HepG2 (cell line): ENCODE data around the gene TGFBRAP1. TPM values are rescaled to one million over a fixed set of nuclear protein-coding genes. Genes with fewer than 3 reads are reported as not detected.

ENCODE experiments used
- BRD4 ChIP-seq: sonication (generic); formaldehyde crosslinking; IDR thresholded peaks from 2 replicates; pipeline ENCODE4 v1.4.0; 2020; ENCODE audit warnings: missing genetic modification reagents
- CCDC6 ChIP-seq: sonication (generic); formaldehyde crosslinking; IDR thresholded peaks from 2 replicates; pipeline ENCODE4 v1.8.1; 2022; ENCODE audit warnings: mild to moderate bottlenecking, missing genetic modification reagents, moderate library complexity
- IKZF1 ChIP-seq: fragments of 450-650 bp; IDR thresholded peaks from 2 replicates; pipeline ENCODE4 v1.7.1; 2016
- MYC ChIP-seq: sonication (generic); formaldehyde crosslinking; IDR thresholded peaks from 2 replicates; pipeline ENCODE4 v1.9.0; 2021; ENCODE audit warnings: missing genetic modification reagents, borderline replicate concordance
- PCBP1 ChIP-seq: fragments of 200-400 bp; formaldehyde crosslinking; IDR thresholded peaks from 2 replicates; pipeline ENCODE4 v1.6.1; 2017; ENCODE audit warnings: mild to moderate bottlenecking, low read depth, low read length, borderline replicate concordance
- RBFOX2 ChIP-seq: fragments of 200-400 bp; formaldehyde crosslinking; IDR thresholded peaks from 2 replicates; pipeline ENCODE4 v1.6.1; 2017; ENCODE audit warnings: low read depth, mild to moderate bottlenecking, low read length
- RXRA ChIP-seq: sonication (generic); formaldehyde crosslinking; IDR thresholded peaks from 2 replicates; pipeline ENCODE4 v1.5.1; 2020; ENCODE audit warnings: missing genetic modification reagents
- STAG1 ChIP-seq: sonication (generic); formaldehyde crosslinking; IDR thresholded peaks from 2 replicates; pipeline ENCODE4 v1.4.0; 2020; ENCODE audit warnings: missing genetic modification reagents
- TOE1 ChIP-seq: sonication (generic); formaldehyde crosslinking; IDR thresholded peaks from 2 replicates; pipeline ENCODE4 v1.4.0; 2020; ENCODE audit warnings: mild to moderate bottlenecking, missing genetic modification reagents
- ZBTB14 ChIP-seq: sonication (generic); formaldehyde crosslinking; IDR thresholded peaks from 2 replicates; pipeline ENCODE4 v1.4.0; 2020; ENCODE audit warnings: missing genetic modification reagents
- ZBTB40 ChIP-seq, 2 experiments: fragments of 450-650 bp in 1 of 2; sonication (generic) in 1 of 2; formaldehyde crosslinking in 1 of 2; IDR thresholded peaks; 2 replicates each; pipeline versions ENCODE4 v1.6.1 to v1.8.0; 2016 to 2022; ENCODE audit warnings: antibody characterized with exemption in 1 of 2, mild to moderate bottlenecking in 1 of 2, missing genetic modification reagents in 1 of 2
- ZBTB7B ChIP-seq: sonication (generic); formaldehyde crosslinking; IDR thresholded peaks from 2 replicates; pipeline ENCODE4 v1.4.0; 2020; ENCODE audit warnings: missing genetic modification reagents
- ZNF687 ChIP-seq: sonication (generic); formaldehyde crosslinking; IDR thresholded peaks from 2 replicates; pipeline ENCODE4 v1.5.1; 2020; ENCODE audit warnings: mild to moderate bottlenecking, missing genetic modification reagents, moderate library complexity
- ZSCAN31 ChIP-seq: sonication (generic); formaldehyde crosslinking; IDR thresholded peaks from 2 replicates; pipeline ENCODE4 v1.5.0; 2020; ENCODE audit warnings: low read depth, mild to moderate bottlenecking, missing genetic modification reagents
- polyA plus RNA-seq, 8 experiments: library from polyadenylated mRNA; depleted of rRNA in 3 of 8; stranded (reverse) in 7 of 8; unstranded in 1 of 8; fragments of >200 nt; fragmentation: Illumina TruSeq in 4 of 8; extraction: Trizol in 4 of 8; gene quantifications; 2 replicates each; pipeline versions ENCODE4 v1.2.1 to v1.2.3, GENCODE V29; 2011 to 2016; ENCODE audit warnings: low read depth in 4 of 8, missing spikeins in 1 of 8, mixed read lengths in 1 of 8; ENCODE audit not compliant: insufficient read depth in 1 of 8
- total RNA-seq, 5 experiments: library from RNA; depleted of rRNA; stranded (reverse); fragments of >200 nt; fragmentation: Illumina TruSeq; extraction: Trizol; gene quantifications; 2 replicates each; pipeline ENCODE4 v1.2.3, GENCODE V29; 2016; ENCODE audit warnings: low read depth in 1 of 5

TGFBRAP1 gene
- total and polyA plus RNA-seq, 2 of the 13 experiments (the other 11 are each of a cell fraction or from before 2014, with no cell fraction given): 12.7 to 22.9 TPM

- no peak for TF ChIP-seq ZBTB40 (IDR thresholded peaks at IDR 0.05)
- TF ChIP-seq ZBTB40 (CRISPR knock-in tag; IDR thresholded peaks at IDR 0.05): peak; percentile 86
- TF ChIP-seq ZNF687: peak; percentile 96
- TF ChIP-seq BRD4 (CRISPR knock-in tag): peak; percentile 94
- peak; percentile 79 for TF ChIP-seq RXRA (CRISPR knock-in tag)
- peak; percentile 73; the same call in 1 of the 2 replicates for TF ChIP-seq CCDC6
- no peak for TF ChIP-seq TOE1 (CRISPR knock-in tag)
- no peak for TF ChIP-seq PCBP1
- no peak for TF ChIP-seq STAG1 (CRISPR knock-in tag)
- TF ChIP-seq MYC (CRISPR knock-in tag): peak; percentile 95
- TF ChIP-seq ZSCAN31 (CRISPR knock-in tag): 0 out of 2 replicates have a peak, but pooled peaks have one; percentile 22
- no peak for TF ChIP-seq IKZF1
- peak; percentile 87 for TF ChIP-seq RBFOX2
- TF ChIP-seq ZBTB7B (CRISPR knock-in tag): peak; percentile 80; the same call in 1 of the 2 replicates
- peak; percentile 49; the same call in 1 of the 2 replicates for TF ChIP-seq ZBTB14 (CRISPR knock-in tag)
These were observed at the start of gene TGFBRAP1 (continued) for GRCh38 chr2:105329561-105330495.
